DOHH2 (cell line): ENCODE results near the gene RBM24.
"Not testable (repeated sequence)": the region's sequence is repeated elsewhere in the genome, so short reads cannot be mapped to it uniquely, and the experiment has no call there.

Source experiments
- H3F3A ChIP-seq: fragments of 200-600 bp; sonication (generic), shearing (Covaris generic); 2 replicates; pipeline ENCODE4 v1.6.0; 2016; ENCODE audit warnings: antibody characterized with exemption, mild to moderate bottlenecking; ENCODE audit not compliant: control insufficient read depth, insufficient read depth
- H3K27ac ChIP-seq: fragments of 200-600 bp; sonication (generic); 2 replicates; pipeline ENCODE4 v1.5.1; 2014; ENCODE audit warnings: low read depth, mild to moderate bottlenecking, low read length, moderate library complexity
- H3K27me3 ChIP-seq: fragments of 200-600 bp; sonication (generic); 2 replicates; pipeline ENCODE4 v1.6.1; 2014; ENCODE audit warnings: mild to moderate bottlenecking, low read length, mixed read lengths; ENCODE audit not compliant: control insufficient read depth
- H3K36me3 ChIP-seq: fragments of 200-600 bp; sonication (generic); 2 replicates; pipeline ENCODE4 v1.6.1; 2014; ENCODE audit warnings: mild to moderate bottlenecking, low read length, moderate library complexity, mixed read lengths; ENCODE audit not compliant: control insufficient read depth
- H3K4me1 ChIP-seq: fragments of 200-600 bp; sonication (generic); 2 replicates; pipeline ENCODE4 v1.6.1; 2014; ENCODE audit warnings: mild to moderate bottlenecking, low read length, mixed read lengths; ENCODE audit not compliant: control insufficient read depth
- H3K4me2 ChIP-seq: fragments of 200-600 bp; sonication (generic); 2 replicates; pipeline ENCODE4 v1.6.0; 2014; ENCODE audit warnings: mild to moderate bottlenecking, low read length, moderate library complexity
- H3K4me3 ChIP-seq: fragments of 200-600 bp; sonication (generic); 2 replicates; pipeline ENCODE4 v1.5.1; 2014; ENCODE audit warnings: mild to moderate bottlenecking, low read length, mixed read lengths
- H3K79me2 ChIP-seq: fragments of 200-600 bp; sonication (generic); 2 replicates; pipeline ENCODE4 v1.6.1; 2014; ENCODE audit warnings: mild to moderate bottlenecking, low read length, mixed read lengths; ENCODE audit not compliant: control insufficient read depth
- H3K9me2 ChIP-seq: fragments of 200-600 bp; sonication (generic); replicated peaks from 2 replicates; pipeline ENCODE4 v1.6.1; 2014; ENCODE audit warnings: mild to moderate bottlenecking, low read length, mixed read lengths; ENCODE audit not compliant: control insufficient read depth
- H3K9me3 ChIP-seq: fragments of 200-600 bp; sonication (generic); 2 replicates; pipeline ENCODE4 v1.6.1; 2014; ENCODE audit warnings: antibody characterized with exemption, low read length, mixed read lengths; ENCODE audit not compliant: control insufficient read depth, insufficient read depth
- H4K20me1 ChIP-seq: fragments of 200-600 bp; sonication (generic); 2 replicates; pipeline ENCODE4 v1.6.0; 2014; ENCODE audit warnings: low read depth, mild to moderate bottlenecking, antibody characterized with exemption, low read length, moderate library complexity; ENCODE audit not compliant: control insufficient read depth, insufficient read depth
- CTCF ChIP-seq: fragments of 200-600 bp; sonication (generic); IDR thresholded peaks from one replicate; pipeline ENCODE4 v1.5.1; 2014; ENCODE audit warnings: antibody characterized with exemption, mild to moderate bottlenecking, low read depth, low read length; ENCODE audit not compliant: poor library complexity, severe bottlenecking
- EZH2phosphoT487 ChIP-seq: fragments of 200-600 bp; sonication (generic); IDR thresholded peaks from 2 replicates; pipeline ENCODE4 v1.6.1; 2017; ENCODE audit warnings: borderline replicate concordance, mild to moderate bottlenecking, antibody characterized with exemption, low read length, moderate library complexity, mixed read lengths

RBM24 gene

DNA sequence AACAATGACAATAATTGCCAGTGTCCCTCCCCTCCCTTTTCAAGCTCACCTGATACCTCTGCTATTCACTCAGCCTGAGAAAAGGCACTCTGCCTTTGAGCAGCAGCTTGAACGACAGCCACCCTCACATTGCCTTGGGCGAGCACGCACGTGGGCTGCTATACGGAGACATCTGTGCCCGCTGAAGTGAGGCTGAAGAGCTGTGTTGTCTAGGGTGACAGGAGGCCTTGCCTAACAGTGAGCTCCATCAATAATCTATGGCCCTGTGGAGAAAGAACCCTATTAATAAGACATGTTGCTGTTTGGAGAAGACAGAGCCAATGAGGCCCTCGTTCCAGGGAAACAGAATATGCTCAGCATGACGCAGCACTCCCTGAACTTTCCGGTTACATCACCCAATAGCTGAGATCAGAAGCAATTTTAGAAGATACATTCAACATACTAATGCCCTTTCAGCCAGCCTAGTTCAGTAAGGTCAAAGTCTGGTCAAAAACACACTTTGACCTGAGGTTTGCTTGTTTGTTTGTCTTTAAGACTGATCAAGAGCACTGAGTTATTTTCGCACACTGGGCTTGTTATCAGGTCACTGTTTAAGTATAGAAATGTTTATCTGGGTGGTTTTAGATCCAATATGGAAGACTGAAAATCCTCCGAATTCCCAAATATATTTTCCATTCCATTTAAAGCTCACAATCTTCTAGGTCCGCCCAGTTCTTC lies 30.6 kb downstream of the RBM24 start:
- Histone ChIP-seq H3K27me3 (no peaks in the 10 kb centered on the region), H3K9me3 (no peaks in the 10 kb centered on the region), H3K36me3 (no peaks in the 10 kb centered on the region), H3K4me1 (no peaks in the 10 kb centered on the region), H3K4me2 (no peak overlapping the region), H3K4me3 (no peak overlapping the region), H3K27ac (no peak overlapping the region), H3K79me2 (no peaks in the 10 kb centered on the region), H3F3A (no peaks in the 10 kb centered on the region), H3K9me2 (no peaks in the 10 kb centered on the region), H4K20me1 (no peaks in the 10 kb centered on the region)
- TF ChIP-seq EZH2phosphoT487 (no peak), CTCF (no peak)

GRCh38 chr6:17313238-17313637 lies 32.1 kb downstream of the RBM24 start:
- H3K4me1 ChIP-seq, H3K4me2 ChIP-seq: not testable (repeated sequence)

GRCh38 chr6:17313971-17314370 lies 32.8 kb downstream of the RBM24 start:
- Histone ChIP-seq H3K36me3 (no peaks in the 10 kb centered on the region), H3F3A (no peaks in the 10 kb centered on the region), H3K4me1 (no peaks in the 10 kb centered on the region), H3K27ac (no peak overlapping the region), H3K4me3 (no peak overlapping the region), H3K9me2 (no peaks in the 10 kb centered on the region), H3K4me2 (no peak overlapping the region), H3K9me3 (no peaks in the 10 kb centered on the region), H4K20me1 (no peaks in the 10 kb centered on the region), H3K79me2 (no peaks in the 10 kb centered on the region), H3K27me3 (no peaks in the 10 kb centered on the region)
- TF ChIP-seq CTCF (no peak), EZH2phosphoT487 (no peak)

More at GRCh38 chr6:17313238-17313637, 32.1 kb downstream of the RBM24 start:
- not testable (repeated sequence) for H3F3A ChIP-seq, H4K20me1 ChIP-seq, H3K9me2 ChIP-seq, H3K27ac ChIP-seq, H3K79me2 ChIP-seq, H3K9me3 ChIP-seq, H3K4me3 ChIP-seq, H3K27me3 ChIP-seq, H3K36me3 ChIP-seq

- H3K9me2 ChIP-seq, result no peaks in the 10 kb centered on the region
- no peaks in the 10 kb centered on the region for H3K4me1 ChIP-seq
- H4K20me1 ChIP-seq, result no peaks in the 10 kb centered on the region
- no peak overlapping the region for H3K4me3 ChIP-seq
- H3K79me2 ChIP-seq, result no peaks in the 10 kb centered on the region
- H3K36me3 ChIP-seq, result no peaks in the 10 kb centered on the region
- no peaks in the 10 kb centered on the region for H3F3A ChIP-seq
- H3K4me2 ChIP-seq, result no peak overlapping the region
- H3K27me3 ChIP-seq, result no peaks in the 10 kb centered on the region
- no peak overlapping the region for H3K27ac ChIP-seq
- TF ChIP-seq EZH2phosphoT487 (no peak), CTCF (no peak)
- no peaks in the 10 kb centered on the region for H3K9me3 ChIP-seq
Measured at GRCh38 chr6:17315262-17315661, 34.1 kb downstream of the RBM24 start.
